HG02571 (cell line): Measurements from ENCODE around the gene SH3TC2.
A peak's percentile ranks its signal among the peaks of the same experiment; 100 is the strongest.

Experiments
- ATAC-seq: cut with Tn5 transposase; IDR thresholded peaks from one replicate; pipeline ENCODE4 v1.9.1; 2021; ENCODE audit warnings: mild to moderate bottlenecking, moderate library complexity; ENCODE audit not compliant: unreplicated experiment

SH3TC2 gene

GRCh38 chr5:149061341-149061740 lies 1.5 kb downstream of the SH3TC2 start:
- no peak for ATAC-seq

GRCh38 chr5:149060325-149060724 lies 2.5 kb downstream of the SH3TC2 start:
- ATAC-seq, result no peak

DNA sequence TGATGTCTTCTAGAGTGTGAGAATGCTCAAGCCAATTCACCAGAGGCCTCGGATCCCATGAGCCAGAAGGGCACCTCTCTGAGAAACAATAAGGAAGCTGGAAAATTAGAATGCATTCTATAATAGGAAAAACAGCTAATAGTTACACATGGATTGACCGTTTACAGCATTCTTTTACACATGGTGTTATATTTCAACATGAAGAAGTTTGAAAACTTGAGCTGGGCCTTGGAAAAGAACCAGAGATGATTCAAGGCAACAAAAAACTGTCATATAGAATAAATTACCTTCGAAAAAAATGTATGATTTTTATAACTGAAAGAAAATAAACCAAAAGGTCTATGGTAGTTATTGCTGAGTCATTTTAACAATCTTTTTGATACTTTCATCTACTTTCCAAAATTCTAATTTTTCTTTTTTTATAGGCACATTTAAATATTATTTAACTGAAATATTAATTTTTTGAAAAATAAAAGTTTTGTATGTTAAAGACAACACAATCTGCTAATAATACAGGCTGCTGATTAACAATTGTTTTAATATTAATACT lies 6.2 kb downstream of the SH3TC2 start:
- ATAC-seq, result no peak

GRCh38 chr5:149054416-149054815 lies 8.4 kb downstream of the SH3TC2 start:
- no peak for ATAC-seq

GRCh38 chr5:149053072-149053695 lies 9.7 kb downstream of the SH3TC2 start:
- no peak for ATAC-seq

DNA sequence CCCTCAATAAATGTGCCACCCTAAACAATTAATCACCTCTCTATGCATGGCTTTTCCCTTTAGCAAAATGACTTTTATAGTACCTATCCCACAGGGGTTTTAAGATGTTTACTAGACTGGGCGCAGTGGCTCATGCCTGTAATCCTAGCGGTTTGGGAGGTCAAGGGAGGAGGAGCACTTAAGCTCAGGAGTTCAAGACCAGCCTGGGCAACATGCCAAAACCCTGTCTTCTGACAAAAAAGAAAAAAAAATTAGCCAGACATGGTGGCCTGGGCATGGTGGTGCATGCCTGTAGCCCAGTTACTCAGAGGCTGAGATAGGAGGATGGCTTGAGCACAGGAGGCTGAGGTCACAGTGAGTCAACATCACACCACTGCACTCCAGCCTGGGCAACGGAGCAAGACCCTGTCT lies 13.5 kb downstream of the SH3TC2 start:
- ATAC-seq, result no peak

GRCh38 chr5:149048811-149049210 lies 14.1 kb downstream of the SH3TC2 start:
- ATAC-seq, result no peak

DNA sequence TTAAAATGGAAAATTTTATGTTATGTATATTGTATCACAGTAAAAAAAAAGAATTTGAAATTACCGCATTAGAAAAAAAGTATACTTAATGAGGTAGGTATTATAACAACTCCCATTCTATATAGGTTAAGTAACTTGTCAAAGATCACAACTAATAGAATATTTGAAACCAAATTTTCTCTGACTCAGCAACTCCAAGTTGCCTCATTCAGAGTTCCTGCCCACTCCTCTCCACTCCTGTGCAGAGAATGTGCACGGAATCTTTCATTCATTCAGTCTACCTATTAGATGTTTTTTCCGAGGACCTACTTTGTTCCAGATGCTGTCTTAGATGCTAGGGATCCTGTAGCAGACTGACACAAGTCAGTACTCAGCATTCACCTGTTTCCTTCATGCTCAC lies 15.4 kb downstream of the SH3TC2 start:
- ATAC-seq, result no peak

- no peak for ATAC-seq
Measured at GRCh38 chr5:149046196-149046829, 16.5 kb downstream of the SH3TC2 start.

DNA sequence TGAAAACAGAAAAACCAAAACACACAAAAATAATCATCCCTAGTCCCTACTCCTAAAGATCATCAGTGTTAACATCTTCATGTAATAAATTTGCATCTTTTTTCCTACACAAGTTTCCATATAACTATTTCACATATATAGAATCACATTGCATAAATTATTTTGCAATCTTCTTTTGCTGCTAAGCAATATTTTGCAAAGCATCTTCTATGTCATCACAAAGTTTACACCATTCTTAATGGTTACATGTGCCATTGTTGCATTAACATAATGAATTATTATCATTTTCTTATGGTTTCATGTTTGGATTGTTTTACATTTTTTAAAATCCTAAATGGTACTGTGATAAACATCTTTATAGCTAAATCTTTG lies 17.8 kb downstream of the SH3TC2 start:
- ATAC-seq, result no peak

GRCh38 chr5:149044453-149045088 lies 18.3 kb downstream of the SH3TC2 start:
- ATAC-seq, result no peak

- ATAC-seq, result no peak
Measured at GRCh38 chr5:149043641-149044040, 19.2 kb downstream of the SH3TC2 start.

DNA sequence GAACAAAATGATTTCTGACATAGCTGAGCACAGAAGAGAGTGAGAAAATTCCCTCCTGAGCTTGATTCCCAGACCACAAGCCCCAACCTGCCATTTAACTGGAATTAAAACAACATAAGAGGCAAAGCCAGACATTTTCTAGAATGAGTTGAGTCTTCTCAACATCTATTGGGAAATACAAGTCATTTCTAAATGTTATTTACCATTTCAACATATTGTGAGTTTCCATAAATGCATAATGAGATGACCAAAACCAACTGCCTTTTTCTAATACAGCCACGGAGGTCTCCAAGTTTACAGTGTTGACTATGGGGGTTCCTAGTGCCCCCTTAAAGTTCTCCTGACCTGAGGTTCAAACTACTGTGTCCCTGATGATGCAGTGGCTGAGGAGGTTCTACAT lies 20.0 kb downstream of the SH3TC2 start:
- no peak for ATAC-seq

GRCh38 chr5:149041242-149041641 lies 21.6 kb downstream of the SH3TC2 start:
- no peak for ATAC-seq

DNA sequence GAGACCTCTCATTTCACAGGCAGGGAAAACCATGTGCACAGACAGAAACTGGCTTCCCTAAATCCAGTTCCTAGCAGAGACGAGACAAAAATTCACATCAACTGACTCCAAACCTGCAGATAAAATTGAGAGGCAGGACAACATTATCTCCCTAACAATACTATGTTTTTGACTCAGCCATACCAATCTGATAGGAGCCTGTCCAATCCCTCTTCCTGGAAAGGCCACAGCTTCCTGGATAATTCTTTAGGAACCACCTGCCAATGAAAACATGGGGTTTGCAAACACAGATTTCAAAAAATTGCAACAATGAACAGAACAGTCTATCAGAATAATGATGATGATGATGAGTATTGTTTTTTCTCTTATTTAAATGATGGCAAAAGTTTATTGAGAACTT lies 22.4 kb downstream of the SH3TC2 start:
- ATAC-seq, result no peak

DNA sequence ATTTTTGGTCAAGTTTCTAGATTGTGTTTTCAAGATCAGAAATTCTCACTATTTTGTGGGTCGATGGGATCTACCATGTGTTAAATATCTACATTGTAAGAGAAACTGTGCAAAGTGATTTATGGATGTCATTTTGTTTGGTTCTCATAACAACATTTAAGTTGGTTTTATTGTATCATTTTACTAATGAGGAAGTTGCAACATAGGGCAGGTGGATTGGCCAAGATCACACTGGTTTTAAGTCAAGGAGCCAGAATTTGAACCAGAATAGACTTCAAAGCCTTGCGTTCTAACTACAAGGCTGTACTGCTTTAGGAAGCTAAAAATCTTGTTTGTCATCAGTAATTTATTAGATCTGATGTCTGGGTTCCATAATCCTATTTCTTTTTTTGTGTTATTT lies 23.4 kb downstream of the SH3TC2 start:
- no peak for ATAC-seq

- no peak for ATAC-seq
Measured at GRCh38 chr5:149038336-149039080, 24.4 kb downstream of the SH3TC2 start.

DNA sequence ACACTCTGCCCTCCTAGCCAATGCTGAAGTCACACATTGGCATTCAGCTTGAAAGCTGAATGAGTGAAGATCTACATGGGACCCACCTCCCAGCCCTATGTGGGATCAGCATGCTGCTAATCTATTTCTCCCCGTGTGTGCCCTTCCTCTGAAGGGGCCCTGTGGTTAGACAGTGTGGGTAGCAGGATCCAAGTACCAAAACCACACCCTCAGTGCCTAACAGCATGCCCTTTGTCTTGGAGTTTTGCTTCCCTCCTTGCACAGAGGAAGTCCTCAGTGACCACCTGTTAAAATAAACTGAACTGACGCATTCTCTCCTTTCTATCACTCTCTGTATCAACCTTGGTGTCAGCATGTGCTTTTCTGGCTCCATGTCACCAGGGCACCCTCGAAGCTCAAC lies 25.0 kb downstream of the SH3TC2 start:
- no peak for ATAC-seq

DNA sequence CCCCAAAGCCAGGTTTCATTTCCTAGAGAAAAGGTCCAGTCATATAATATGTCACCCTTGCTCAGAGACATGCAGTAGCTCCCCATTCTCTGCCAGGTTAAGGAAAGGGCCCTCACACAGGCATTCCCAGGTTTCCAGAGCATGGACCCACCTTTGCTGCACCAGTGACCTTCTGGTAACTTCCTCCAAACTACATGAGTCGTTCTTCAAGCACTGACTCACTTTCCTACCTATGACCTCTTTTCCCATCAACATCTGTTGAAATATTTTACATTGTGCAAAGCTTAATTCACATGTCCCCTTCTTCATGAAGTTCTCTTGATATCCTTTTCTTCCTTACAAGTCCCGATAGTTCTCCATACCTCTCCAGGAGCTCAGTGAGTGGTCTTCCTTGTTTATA lies 25.9 kb downstream of the SH3TC2 start:
- ATAC-seq, result no peak

DNA sequence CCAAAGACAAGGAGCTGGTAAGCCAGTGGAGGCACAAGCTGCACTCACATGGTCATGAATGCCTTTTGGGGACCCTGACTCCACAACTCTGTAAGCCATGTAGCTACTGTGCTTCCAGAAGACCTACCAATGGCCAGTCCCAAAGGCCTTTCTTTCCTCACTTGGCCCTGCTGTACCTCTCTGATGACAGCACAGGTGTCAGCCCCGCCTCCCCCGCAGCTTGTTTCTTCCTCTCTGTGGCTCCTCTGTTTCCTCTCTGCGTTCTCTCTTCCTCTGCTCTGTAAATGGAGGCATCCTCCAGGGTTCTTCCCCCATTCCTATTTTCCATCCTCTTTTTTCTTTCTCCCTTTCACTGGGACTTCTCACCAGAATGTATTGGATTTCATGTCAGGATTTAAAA lies 26.7 kb downstream of the SH3TC2 start:
- ATAC-seq, result no peak

DNA sequence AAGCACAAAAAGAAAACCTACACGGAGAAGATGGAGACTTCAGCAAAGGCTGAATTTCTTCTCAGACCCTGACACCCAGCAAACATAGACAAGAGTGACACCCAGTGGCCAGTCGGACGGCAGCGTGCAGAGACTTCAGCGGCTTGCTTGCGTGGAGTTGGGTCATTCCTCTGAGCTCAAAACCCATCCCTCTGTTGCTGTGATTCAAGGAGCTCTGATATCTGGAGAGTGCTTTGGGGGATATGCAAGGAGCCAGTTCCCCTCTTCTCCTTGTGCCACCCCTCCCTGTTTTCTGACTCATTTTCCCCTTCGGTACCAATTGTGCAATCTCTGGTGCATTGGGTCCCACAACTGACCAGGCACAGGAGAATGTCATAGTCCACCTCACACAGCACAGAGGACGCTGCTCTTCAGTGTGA lies 27.5 kb downstream of the SH3TC2 start:
- ATAC-seq, result peak; percentile 86
